ENCODE measurements around the gene ASAP2.
A peak's percentile ranks its signal among the peaks of the same experiment; 100 is the strongest.
"Not testable (repeated sequence)": the region's sequence is repeated elsewhere in the genome, so short reads cannot be mapped to it uniquely, and the experiment has no call there.

ASAP2 gene

DNA sequence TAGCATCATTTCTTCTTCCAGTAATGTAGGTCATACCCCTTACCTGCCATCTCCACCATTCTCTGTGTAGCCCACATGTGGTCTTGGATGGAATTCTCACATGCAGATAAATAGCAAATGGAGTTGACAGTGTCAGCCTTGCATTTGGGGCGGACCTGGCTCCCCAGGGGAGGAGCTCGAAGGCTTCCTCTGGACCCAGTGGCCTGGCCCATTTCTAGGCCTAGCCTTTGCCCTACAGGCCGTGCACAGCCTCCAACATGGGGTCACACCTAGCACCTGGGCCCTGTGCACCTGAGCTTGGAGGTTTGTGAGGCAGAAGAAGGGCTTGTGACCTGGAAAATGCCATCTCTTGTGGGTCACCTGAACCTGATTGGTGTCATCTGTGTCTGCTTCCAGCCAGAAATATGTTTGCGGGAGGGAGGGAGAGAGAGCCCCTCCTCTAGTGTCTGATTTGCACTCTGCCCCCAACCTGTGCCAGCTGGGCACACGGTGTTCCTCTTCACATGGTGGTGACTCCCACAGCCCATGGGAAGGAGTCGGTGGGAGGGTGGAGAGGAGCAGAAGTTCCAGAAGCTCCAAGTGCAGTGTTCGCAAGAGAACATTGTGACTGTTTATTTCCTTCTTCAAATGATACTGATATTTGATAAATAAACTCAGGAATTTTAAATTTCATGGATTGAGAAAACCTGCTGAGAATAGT, 183.7 kb downstream of the ASAP2 start:
- Mint-ChIP-seq H3K4me1 (no peaks in the 10 kb centered on the region), H3K9me3 (peaks cover 5% of the 10 kb centered on the region in 2 donors), H3K36me3 (peaks cover 0 to 3% of the 10 kb centered on the region in 2 donors), H3K27ac (no peak overlapping the region), H3K27me3 (no peaks in the 10 kb centered on the region), H3K4me3 (no peak overlapping the region)
- DNase-seq (no peak), ATAC-seq (replicated peaks) (no peak)

DNA sequence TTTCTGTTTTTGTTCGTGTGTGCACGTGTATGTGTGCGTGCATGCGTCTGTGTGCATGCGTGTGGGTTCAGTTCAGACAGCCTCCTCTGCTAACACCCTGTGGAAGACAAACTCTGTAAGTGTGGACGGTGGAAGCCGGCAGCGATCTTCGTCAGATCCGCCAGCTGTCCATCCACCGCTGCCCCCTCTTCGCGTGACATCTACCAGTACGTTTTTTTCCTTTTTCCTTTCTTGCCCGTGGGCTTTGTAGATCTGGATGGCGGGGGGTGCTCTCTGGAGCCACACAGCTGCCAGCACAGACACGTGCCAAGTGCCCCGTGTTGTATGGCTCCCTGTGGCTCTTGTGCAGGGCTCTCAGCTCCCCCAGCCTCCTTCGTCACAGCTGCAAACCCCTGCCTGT, 184.4 kb downstream of the ASAP2 start:
- no peaks in the 10 kb centered on the region for H3K27me3 Mint-ChIP-seq
- H3K36me3 Mint-ChIP-seq: peaks cover 0 to 3% of the 10 kb centered on the region in 2 donors
- H3K4me3 Mint-ChIP-seq: no peak overlapping the region
- ATAC-seq (replicated peaks): no peak
- DNase-seq: no peak
- peaks cover 5% of the 10 kb centered on the region in 2 donors for H3K9me3 Mint-ChIP-seq
- H3K4me1 Mint-ChIP-seq: no peaks in the 10 kb centered on the region
- no peak overlapping the region for H3K27ac Mint-ChIP-seq

DNA sequence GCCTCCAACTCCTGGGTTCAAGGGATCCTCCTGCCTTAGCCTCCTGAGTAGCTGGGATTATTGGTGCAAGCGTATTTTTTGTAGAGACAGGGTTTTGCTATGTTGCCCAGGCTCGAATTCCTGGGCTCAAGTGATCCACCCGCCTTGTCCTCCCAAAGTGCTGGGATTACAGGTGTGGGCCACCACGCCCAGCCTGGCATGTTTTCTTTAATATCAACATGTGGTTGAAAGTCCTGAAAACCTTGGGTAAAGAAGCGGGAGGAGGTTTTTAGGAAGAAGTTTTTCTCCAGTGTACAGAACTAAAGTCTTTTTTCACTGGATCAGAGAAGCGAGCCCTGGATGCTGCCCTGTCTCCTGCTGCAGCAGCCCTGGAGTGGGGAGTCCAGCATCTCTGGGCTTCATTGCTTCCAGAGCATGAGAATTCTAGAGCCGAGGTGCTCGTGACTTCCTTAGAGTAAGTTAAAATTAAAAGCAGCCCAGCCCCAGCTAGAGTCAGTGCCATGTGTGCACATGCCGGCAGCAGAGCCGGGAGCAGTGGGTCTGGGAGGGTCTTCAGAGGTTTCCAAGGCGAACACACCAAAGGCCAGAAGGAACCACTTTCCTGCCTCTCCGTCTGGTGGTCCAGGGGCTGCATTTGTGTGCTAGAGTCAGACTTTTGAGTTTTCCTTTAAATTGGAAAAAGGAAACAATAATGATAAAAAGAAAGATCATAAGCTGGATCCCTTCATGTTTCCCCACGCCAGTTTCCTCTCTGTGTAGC, 185.5 kb downstream of the ASAP2 start:
- H3K27ac Mint-ChIP-seq: no peak overlapping the region
- DNase-seq (no peak), ATAC-seq (replicated peaks) (no peak)
- peaks cover 0 to 3% of the 10 kb centered on the region in 2 donors for H3K36me3 Mint-ChIP-seq
- H3K4me3 Mint-ChIP-seq: no peak overlapping the region
- H3K27me3 Mint-ChIP-seq: no peaks in the 10 kb centered on the region
- no peaks in the 10 kb centered on the region for H3K4me1 Mint-ChIP-seq
- H3K9me3 Mint-ChIP-seq: peaks cover 5% of the 10 kb centered on the region in 2 donors

DNA sequence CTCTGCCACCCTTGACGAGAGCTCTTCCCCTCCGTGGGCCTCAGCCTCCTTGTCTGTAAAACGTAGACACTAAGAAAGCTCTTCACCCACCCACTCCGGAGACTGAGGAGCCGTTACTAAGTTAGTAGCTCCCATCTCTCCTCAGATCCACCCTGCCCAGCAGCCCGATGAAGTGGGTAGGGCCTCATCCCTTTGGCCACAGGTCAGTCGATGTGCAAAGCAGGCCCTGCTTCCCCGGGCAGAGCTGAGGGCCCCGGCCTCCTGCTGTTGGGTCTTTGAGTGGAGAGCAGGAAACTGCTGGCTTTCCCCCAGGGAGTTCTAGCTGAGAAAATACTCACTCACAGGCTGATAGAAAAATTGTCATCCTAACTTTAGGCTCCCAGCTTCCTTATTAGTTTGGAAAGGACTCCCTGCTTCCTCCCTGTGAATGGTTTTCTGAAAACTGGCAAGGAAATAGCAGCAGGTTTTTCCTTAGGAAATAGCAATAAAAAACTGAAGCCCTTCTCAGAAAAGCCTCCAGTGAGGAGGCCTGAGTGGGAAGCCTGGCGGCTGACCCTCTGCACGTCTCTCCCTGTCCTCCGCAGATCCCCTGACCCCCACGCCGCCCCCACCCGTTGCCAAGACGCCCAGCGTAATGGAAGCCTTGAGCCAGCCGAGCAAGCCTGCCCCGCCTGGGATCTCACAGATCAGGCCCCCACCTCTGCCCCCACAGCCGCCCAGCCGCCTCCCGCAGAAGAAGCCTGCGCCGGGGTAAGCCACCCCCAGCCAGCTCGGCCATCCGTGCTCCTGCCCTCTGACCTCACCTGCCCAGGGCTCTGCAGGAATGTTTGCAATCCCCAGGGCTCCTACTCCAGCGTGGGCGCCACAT, 186.5 kb downstream of the ASAP2 start:
- Mint-ChIP-seq H3K9me3 (no peaks in the 10 kb centered on the region), H3K36me3 (no peaks in the 10 kb centered on the region), H3K4me1 (no peaks in the 10 kb centered on the region), H3K4me3 (no peak overlapping the region), H3K27me3 (no peaks in the 10 kb centered on the region), H3K27ac (no peak overlapping the region)
- DNase-seq (no peak), ATAC-seq (replicated peaks) (no peak)

GRCh38 chr2:9394816-9395215, 188.2 kb downstream of the ASAP2 start:
- no peaks in the 10 kb centered on the region for H3K4me1 Mint-ChIP-seq
- H3K9me3 Mint-ChIP-seq: no peaks in the 10 kb centered on the region
- H3K36me3 Mint-ChIP-seq: no peaks in the 10 kb centered on the region
- no peak for ATAC-seq (replicated peaks)
- no peak overlapping the region for H3K4me3 Mint-ChIP-seq
- no peaks in the 10 kb centered on the region for H3K27me3 Mint-ChIP-seq
- DNase-seq: no peak
- H3K27ac Mint-ChIP-seq: no peak overlapping the region

GRCh38 chr2:9397201-9397600, 190.6 kb downstream of the ASAP2 start:
- Mint-ChIP-seq H3K9me3 (no peaks in the 10 kb centered on the region), H3K27ac (no peak overlapping the region)

DNA sequence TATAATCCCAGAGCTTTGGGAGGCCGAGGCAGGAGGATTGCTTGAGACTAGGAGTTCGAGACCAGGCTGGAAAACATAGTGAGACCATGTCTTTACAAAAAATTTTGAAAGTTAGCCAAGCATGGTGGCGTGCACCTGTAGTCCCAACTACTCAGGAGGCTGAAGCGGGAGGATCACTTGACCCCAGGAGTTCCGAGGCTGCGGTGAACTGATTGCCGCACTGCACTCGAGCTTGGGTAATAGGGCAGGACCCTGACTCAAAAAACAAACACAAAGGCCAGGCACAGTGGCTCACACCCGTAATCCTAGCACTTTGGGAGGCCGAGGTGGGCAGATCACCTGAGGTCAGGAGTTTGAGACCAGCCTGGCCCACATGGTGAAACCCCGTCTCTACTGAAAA, 191.6 kb downstream of the ASAP2 start:
- not testable (repeated sequence) for H3K9me3 Mint-ChIP-seq; H3K27me3 Mint-ChIP-seq; ATAC-seq (replicated peaks); H3K4me3 Mint-ChIP-seq; H3K36me3 Mint-ChIP-seq; DNase-seq; H3K27ac Mint-ChIP-seq
- H3K4me1 Mint-ChIP-seq: peaks cover 9 to 12% of the 10 kb centered on the region in 2 donors

More at GRCh38 chr2:9397201-9397600, 190.6 kb downstream of the ASAP2 start:
- no peak for DNase-seq
- Mint-ChIP-seq H3K4me1 (peaks cover 6 to 12% of the 10 kb centered on the region in 2 donors), H3K36me3 (no peaks in the 10 kb centered on the region), H3K27me3 (peaks cover 0 to 9% of the 10 kb centered on the region in 2 donors), H3K4me3 (no peak overlapping the region)
- no peak for ATAC-seq (replicated peaks)

DNA sequence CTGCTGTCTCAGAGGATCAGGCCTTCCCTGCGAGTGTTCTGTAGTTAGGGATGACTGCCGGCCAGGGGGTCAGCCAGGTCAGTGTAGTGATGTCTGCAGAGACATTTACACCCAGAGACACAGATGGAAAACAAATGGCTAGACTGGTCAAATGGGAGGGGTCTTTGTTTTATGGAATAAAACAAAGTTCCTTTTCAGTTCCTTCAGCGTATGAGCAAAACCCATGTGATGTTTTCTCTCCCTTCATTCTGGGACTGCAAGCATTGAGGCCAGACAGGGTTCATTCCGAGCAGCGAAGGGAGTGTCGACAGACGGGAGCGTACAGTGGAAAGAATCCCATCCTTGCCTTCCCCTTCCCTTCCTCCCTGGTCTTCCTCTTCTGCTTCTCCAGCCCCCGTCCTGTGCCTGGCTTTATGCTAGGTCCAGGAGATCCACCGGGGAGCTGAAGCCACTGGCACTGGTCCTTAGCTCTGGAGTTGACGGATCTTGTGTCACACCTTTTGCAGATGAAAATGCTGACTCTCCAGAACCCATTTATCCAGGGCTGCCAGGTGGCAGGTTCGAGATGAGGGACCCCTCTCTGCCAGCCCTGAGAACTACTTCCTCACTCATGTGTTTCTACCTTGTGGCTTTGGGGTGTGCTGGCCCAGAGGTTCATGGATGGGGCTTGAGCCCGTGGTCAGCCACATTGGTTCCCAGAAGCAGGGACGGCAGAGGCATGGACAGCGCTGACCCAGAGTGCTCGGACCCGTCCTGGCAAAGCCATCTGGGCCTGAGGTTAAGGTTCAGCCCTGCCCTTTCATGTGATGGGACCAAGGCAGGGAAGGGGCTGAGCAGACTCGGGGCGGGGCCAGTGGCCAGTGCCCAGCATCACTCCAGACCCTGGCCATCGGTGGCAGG, 192.5 kb downstream of the ASAP2 start:
- DNase-seq: no peak
- no peak overlapping the region for H3K27ac Mint-ChIP-seq
- H3K36me3 Mint-ChIP-seq: peaks cover 0 to 6% of the 10 kb centered on the region in 2 donors
- no peak for ATAC-seq (replicated peaks)
- H3K4me3 Mint-ChIP-seq: no peak overlapping the region
- H3K27me3 Mint-ChIP-seq: peaks cover 0 to 9% of the 10 kb centered on the region in 2 donors
- H3K4me1 Mint-ChIP-seq: peaks cover 9 to 12% of the 10 kb centered on the region in 2 donors
- H3K9me3 Mint-ChIP-seq: no peaks in the 10 kb centered on the region

GRCh38 chr2:9400268-9401058, 193.9 kb downstream of the ASAP2 start:
- DNase-seq: no peak
- Mint-ChIP-seq H3K27me3 (peaks cover 0 to 9% of the 10 kb centered on the region in 2 donors), H3K27ac (peak overlapping the region; percentile 37), H3K4me3 (no peak overlapping the region), H3K36me3 (peaks cover 0 to 6% of the 10 kb centered on the region in 2 donors), H3K4me1 (peaks cover 9 to 12% of the 10 kb centered on the region in 2 donors), H3K9me3 (no peaks in the 10 kb centered on the region)
- ATAC-seq (replicated peaks): no peak

DNA sequence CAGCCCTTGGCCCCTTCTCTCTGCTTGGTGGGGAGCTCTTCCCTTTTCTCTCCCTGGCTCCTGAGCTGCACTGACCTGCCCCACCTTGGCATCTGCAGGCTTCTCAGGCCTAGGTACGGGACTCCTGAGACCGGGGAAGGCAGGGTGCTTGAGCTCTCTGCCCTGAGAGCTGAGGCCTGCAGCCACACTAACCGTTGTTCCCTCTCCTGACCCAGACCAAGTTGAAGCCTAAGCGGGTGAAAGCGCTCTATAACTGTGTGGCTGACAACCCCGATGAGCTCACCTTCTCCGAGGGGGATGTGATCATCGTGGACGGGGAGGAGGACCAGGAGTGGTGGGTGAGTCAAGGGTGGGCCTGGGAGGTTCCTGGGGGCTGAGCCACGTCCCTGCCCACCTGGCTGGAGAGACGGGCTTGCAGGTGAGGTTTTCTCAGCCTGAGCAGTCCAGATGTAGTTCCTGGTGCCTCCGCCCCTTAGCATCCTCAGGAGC, 194.5 kb downstream of the ASAP2 start:
- Mint-ChIP-seq H3K36me3 (peaks cover 0 to 6% of the 10 kb centered on the region in 2 donors), H3K9me3 (no peaks in the 10 kb centered on the region), H3K4me3 (no peak overlapping the region), H3K27ac (no peak overlapping the region), H3K4me1 (peaks cover 9 to 12% of the 10 kb centered on the region in 2 donors), H3K27me3 (peaks cover 0 to 9% of the 10 kb centered on the region in 2 donors)
- DNase-seq: no peak
- ATAC-seq (replicated peaks): no peak

GRCh38 chr2:9401646-9402371, 195.2 kb downstream of the ASAP2 start:
- ATAC-seq (replicated peaks): no peak
- Mint-ChIP-seq H3K4me1 (peaks cover 9 to 12% of the 10 kb centered on the region in 2 donors), H3K9me3 (no peaks in the 10 kb centered on the region), H3K27me3 (peaks cover 0 to 9% of the 10 kb centered on the region in 2 donors), H3K36me3 (peaks cover 1 to 9% of the 10 kb centered on the region in 2 donors), H3K27ac (no peak overlapping the region), H3K4me3 (no peak overlapping the region)
- no peak for DNase-seq

GRCh38 chr2:9403924-9404323, 197.3 kb downstream of the ASAP2 start:
- Mint-ChIP-seq H3K27ac (no peak overlapping the region), H3K4me1 (peaks cover 9 to 15% of the 10 kb centered on the region in 2 donors), H3K27me3 (peaks cover 0 to 9% of the 10 kb centered on the region in 2 donors), H3K4me3 (no peak overlapping the region), H3K9me3 (no peaks in the 10 kb centered on the region), H3K36me3 (peaks cover 14 to 24% of the 10 kb centered on the region in 2 donors)
- no peak for DNase-seq
- ATAC-seq (replicated peaks): no peak

All from stimulated activated naive B cell treated with anti-CD40 and anti-IgM and Interleukin-4, amounts not matched to agents 10 μg/mL and 1 μg/mL and 100 μg/mL, for 72 hours (primary cell).